Progenitor cell of endocrine pancreas (in vitro differentiated cells): ENCODE results near the gene ADRM1. TPM values are rescaled to one million over a fixed set of nuclear protein-coding genes. Genes with fewer than 3 reads are reported as not detected.

Experiments used
- DNase-seq: peaks from one replicate; pipeline ENCODE4 v3.0.0; 2021; ENCODE audit warnings: low spot score; ENCODE audit not compliant: unreplicated experiment
- H3K27ac Mint-ChIP-seq: 2 replicates; pipeline ENCODE4 v1.8.0; 2021; ENCODE audit warnings: mild to moderate bottlenecking, moderate library complexity, mixed read lengths
- H3K27me3 Mint-ChIP-seq: 2 replicates; pipeline ENCODE4 v1.8.0; 2021; ENCODE audit warnings: mixed read lengths
- H3K36me3 Mint-ChIP-seq: 2 replicates; pipeline ENCODE4 v1.8.0; 2022; ENCODE audit warnings: mixed read lengths; ENCODE audit not compliant: insufficient read depth
- H3K4me1 Mint-ChIP-seq: 2 replicates; pipeline ENCODE4 v1.8.0; 2021; ENCODE audit warnings: low read depth, mixed read lengths
- H3K4me3 Mint-ChIP-seq: 2 replicates; pipeline ENCODE4 v1.8.0; 2021; ENCODE audit warnings: low read depth, mild to moderate bottlenecking, moderate library complexity, mixed read lengths
- H3K9me3 Mint-ChIP-seq: 2 replicates; pipeline ENCODE4 v1.8.0; 2021; ENCODE audit warnings: low read depth, mixed read lengths
- total RNA-seq: library from RNA; stranded (reverse); gene quantifications from 2 replicates; pipeline ENCODE4 v1.2.1, GENCODE V29; 2021
- TF ChIP-seq, protein P1 (sequence below): fragments of 200-600 bp; sonication (generic); IDR thresholded peaks from one replicate; pipeline ENCODE4 v1.5.0; 2021; ENCODE audit warnings: antibody characterized with exemption, mild to moderate bottlenecking; ENCODE audit not compliant: unreplicated experiment

The ADRM1 gene
- total RNA-seq, 1 donor from 2014 or later: 66.2 TPM

- TF ChIP-seq, protein P1, sequence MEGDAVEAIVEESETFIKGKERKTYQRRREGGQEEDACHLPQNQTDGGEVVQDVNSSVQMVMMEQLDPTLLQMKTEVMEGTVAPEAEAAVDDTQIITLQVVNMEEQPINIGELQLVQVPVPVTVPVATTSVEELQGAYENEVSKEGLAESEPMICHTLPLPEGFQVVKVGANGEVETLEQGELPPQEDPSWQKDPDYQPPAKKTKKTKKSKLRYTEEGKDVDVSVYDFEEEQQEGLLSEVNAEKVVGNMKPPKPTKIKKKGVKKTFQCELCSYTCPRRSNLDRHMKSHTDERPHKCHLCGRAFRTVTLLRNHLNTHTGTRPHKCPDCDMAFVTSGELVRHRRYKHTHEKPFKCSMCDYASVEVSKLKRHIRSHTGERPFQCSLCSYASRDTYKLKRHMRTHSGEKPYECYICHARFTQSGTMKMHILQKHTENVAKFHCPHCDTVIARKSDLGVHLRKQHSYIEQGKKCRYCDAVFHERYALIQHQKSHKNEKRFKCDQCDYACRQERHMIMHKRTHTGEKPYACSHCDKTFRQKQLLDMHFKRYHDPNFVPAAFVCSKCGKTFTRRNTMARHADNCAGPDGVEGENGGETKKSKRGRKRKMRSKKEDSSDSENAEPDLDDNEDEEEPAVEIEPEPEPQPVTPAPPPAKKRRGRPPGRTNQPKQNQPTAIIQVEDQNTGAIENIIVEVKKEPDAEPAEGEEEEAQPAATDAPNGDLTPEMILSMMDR: no peak
- DNase-seq: no peak
- H3K4me3 Mint-ChIP-seq: peak overlapping the region; percentile 47
- peaks cover 15% of the 10 kb centered on the region for H3K4me1 Mint-ChIP-seq
- H3K27me3 Mint-ChIP-seq: no peaks in the 10 kb centered on the region
- peaks cover 1% of the 10 kb centered on the region for H3K36me3 Mint-ChIP-seq
- peak overlapping the region; percentile 88 for H3K27ac Mint-ChIP-seq
- no peaks in the 10 kb centered on the region for H3K9me3 Mint-ChIP-seq
Observed at GRCh38 chr20:62305765-62306413, 3.1 kb downstream of the ADRM1 start.

- peaks cover 1% of the 10 kb centered on the region for H3K36me3 Mint-ChIP-seq
- H3K4me3 Mint-ChIP-seq: no peak overlapping the region
- H3K27me3 Mint-ChIP-seq: no peaks in the 10 kb centered on the region
- DNase-seq: no peak
- peak overlapping the region; percentile 76 for H3K27ac Mint-ChIP-seq
- H3K4me1 Mint-ChIP-seq: peaks cover 15% of the 10 kb centered on the region
- H3K9me3 Mint-ChIP-seq: no peaks in the 10 kb centered on the region
- TF ChIP-seq, protein P1: no peak
Observed at GRCh38 chr20:62306414-62307187, 3.8 kb downstream of the ADRM1 start.

DNA sequence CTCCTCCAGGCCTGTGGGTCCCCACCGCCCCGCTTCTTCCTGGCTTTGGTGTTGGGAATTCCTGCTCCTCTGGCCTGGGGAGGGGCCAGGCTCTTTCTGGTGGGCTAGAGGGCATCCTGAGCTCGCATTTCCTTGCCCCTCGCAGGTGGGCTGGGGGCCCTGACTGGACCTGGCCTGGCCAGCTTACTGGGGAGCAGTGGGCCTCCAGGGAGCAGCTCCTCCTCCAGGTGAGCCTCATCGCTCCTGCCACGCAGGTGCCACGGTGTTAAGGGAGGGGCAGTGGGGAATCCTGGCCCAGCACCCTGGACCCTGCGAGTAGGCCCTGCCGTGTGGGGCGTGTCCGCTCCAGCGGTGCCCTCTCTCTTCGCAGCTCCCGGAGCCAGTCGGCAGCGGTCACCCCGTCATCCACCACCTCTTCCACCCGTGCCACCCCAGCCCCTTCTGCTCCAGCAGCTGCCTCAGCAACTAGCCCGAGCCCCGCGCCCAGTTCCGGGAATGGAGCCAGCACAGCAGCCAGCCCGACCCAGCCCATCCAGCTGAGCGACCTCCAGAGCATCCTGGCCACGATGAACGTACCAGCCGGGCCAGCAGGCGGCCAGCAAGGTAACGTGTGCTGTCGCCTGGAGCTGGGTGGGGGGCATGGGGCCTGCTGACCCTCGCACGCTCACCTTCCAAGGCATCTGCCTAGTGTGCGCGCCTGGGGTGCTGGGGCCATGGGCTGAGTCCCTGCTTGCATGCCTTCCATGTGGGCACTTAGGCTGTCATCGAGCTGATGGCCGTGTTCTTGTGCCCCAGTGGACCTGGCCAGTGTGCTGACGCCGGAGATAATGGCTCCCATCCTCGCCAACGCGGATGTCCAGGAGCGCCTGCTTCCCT is 4.7 kb downstream of the ADRM1 start:
- Mint-ChIP-seq H3K4me3 (no peak overlapping the region), H3K9me3 (no peaks in the 10 kb centered on the region), H3K27ac (no peak overlapping the region), H3K27me3 (no peaks in the 10 kb centered on the region), H3K4me1 (peaks cover 13% of the 10 kb centered on the region), H3K36me3 (peaks cover 1% of the 10 kb centered on the region)
- TF ChIP-seq, protein P1: no peak
- no peak for DNase-seq

- no peak overlapping the region for H3K27ac Mint-ChIP-seq
- H3K27me3 Mint-ChIP-seq: no peaks in the 10 kb centered on the region
- TF ChIP-seq, protein P1: no peak
- H3K9me3 Mint-ChIP-seq: no peaks in the 10 kb centered on the region
- H3K4me1 Mint-ChIP-seq: peaks cover 13% of the 10 kb centered on the region
- peaks cover 1% of the 10 kb centered on the region for H3K36me3 Mint-ChIP-seq
- no peak for DNase-seq
- no peak overlapping the region for H3K4me3 Mint-ChIP-seq
Observed at GRCh38 chr20:62308102-62308822, 5.5 kb downstream of the ADRM1 start.
